Thyroid gland (tissue), 4 donors: Measurements from ENCODE around the gene CAPS2.

Experiments
- CTCF ChIP-seq, 6 experiments: fragments of 200-600 bp in 3 of 6; fragments of 450-650 bp in 3 of 6; sonication (generic) in 3 of 6; IDR thresholded peaks; one replicate each; pipeline ENCODE4 v1.5.1; 2016 to 2019; ENCODE audit warnings: antibody characterized with exemption in 6 of 6, mild to moderate bottlenecking in 2 of 6, inconsistent platforms in 1 of 6, moderate library complexity in 1 of 6
- POLR2A ChIP-seq, 2 donors: fragments of 450-650 bp; IDR thresholded peaks; one replicate each; pipeline ENCODE4 v1.6.1; 2017; ENCODE audit warnings: antibody characterized with exemption in 2 of 2, mild to moderate bottlenecking in 2 of 2, moderate library complexity in 1 of 2

GRCh38 chr12:75294797-75295196 is 35.3 kb downstream of the CAPS2 start:
- TF ChIP-seq POLR2A (IDR thresholded peaks at IDR 0.05), result no peak
- no peak for TF ChIP-seq CTCF (IDR thresholded peaks at IDR 0.05)
